ENCODE measurements around the gene IDI2. TPM values are rescaled to one million over a fixed set of nuclear protein-coding genes. Genes with fewer than 3 reads are reported as not detected.

IDI2 gene
- total RNA-seq, 1 experiment from 2014 or later, result not detected

DNA sequence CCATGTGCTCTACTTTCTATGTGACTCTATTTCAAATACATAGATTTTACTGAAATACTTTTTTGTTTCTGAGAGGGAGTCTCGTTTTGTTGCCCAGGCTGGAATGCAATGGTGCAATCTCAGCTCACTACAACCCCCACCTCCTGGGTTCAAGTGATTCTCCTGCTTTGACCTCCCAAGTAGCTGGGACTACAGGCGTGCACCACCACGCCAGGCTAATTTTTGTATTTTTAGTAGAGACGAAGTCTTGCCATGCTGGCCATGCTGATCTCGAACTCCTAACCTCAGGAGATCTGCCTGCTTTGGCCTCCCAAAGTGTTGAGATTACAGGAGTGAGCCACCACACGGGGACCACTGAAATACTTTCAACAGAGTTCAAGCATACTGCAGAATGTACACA lies 19.8 kb upstream of the IDI2 start:
- BruUV-seq (replicated peaks), result no TSS peak
- H3K27ac Mint-ChIP-seq (ENCODE audit: low read depth, unreplicated experiment), result no peak overlapping the region
- POLR2A ChIA-PET, result interaction anchor here (0.6 to 3.6 kb wide), 6 partner anchors 9 to 412 kb away, joined by 3 to 27 read pairs (median 6); partner anchors contain the start of genes GTPBP4 and WDR37

DNA sequence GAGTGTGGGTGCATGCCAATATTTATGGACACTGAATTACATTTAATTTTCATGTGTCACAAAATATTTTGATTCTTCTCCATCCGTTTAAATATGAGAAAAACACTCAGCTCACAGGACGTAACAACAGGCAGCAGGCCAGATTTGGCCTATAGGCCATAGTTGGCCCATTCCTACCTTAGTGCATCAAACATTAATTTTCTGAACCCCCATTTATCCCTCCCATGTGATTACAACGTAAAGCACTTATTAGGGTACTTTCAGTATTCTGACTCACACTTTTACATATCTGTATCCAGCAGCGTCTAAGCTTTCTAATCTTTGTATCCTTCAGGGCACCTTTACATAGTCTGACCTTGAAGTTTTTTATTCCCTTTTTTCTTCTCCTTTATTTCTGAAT lies 19.3 kb upstream of the IDI2 start:
- TF ChIP-seq, protein P1, sequence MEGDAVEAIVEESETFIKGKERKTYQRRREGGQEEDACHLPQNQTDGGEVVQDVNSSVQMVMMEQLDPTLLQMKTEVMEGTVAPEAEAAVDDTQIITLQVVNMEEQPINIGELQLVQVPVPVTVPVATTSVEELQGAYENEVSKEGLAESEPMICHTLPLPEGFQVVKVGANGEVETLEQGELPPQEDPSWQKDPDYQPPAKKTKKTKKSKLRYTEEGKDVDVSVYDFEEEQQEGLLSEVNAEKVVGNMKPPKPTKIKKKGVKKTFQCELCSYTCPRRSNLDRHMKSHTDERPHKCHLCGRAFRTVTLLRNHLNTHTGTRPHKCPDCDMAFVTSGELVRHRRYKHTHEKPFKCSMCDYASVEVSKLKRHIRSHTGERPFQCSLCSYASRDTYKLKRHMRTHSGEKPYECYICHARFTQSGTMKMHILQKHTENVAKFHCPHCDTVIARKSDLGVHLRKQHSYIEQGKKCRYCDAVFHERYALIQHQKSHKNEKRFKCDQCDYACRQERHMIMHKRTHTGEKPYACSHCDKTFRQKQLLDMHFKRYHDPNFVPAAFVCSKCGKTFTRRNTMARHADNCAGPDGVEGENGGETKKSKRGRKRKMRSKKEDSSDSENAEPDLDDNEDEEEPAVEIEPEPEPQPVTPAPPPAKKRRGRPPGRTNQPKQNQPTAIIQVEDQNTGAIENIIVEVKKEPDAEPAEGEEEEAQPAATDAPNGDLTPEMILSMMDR (IDR thresholded peaks at IDR 0.05; ENCODE audit: unreplicated experiment), result no peak
- intact Hi-C loops (cut with micrococcal nuclease), result no loop called here
- Mint-ChIP-seq H3K27me3 (ENCODE audit: insufficient read depth, unreplicated experiment) (no peaks in the 10 kb centered on the region), H3K4me3 (ENCODE audit: unreplicated experiment) (no peak overlapping the region), H3K9me3 (ENCODE audit: unreplicated experiment) (no peaks in the 10 kb centered on the region), H3K36me3 (ENCODE audit: insufficient read depth, unreplicated experiment) (peaks cover 51% of the 10 kb centered on the region), H3K4me1 (ENCODE audit: insufficient read depth, unreplicated experiment) (peaks cover 29% of the 10 kb centered on the region), H3K27ac (ENCODE audit: low read depth, unreplicated experiment) (no peak overlapping the region)
- ChIA-PET CTCF (no interaction called here), POLR2A (interaction anchor here (0.7 to 3.6 kb wide), 7 partner anchors 9 to 58 kb away, joined by 3 to 27 read pairs (median 6); partner anchors contain the start of genes GTPBP4 and WDR37)
- no peak for DNase-seq (ENCODE audit: unreplicated experiment)
- no TSS peak for BruUV-seq (replicated peaks)

More for the DNA sequence above, 19.8 kb upstream of the IDI2 start:
- DNase-seq (ENCODE audit: unreplicated experiment), result no peak
- Mint-ChIP-seq H3K27me3 (ENCODE audit: insufficient read depth, unreplicated experiment) (no peaks in the 10 kb centered on the region), H3K9me3 (ENCODE audit: unreplicated experiment) (no peaks in the 10 kb centered on the region), H3K4me3 (ENCODE audit: unreplicated experiment) (no peak overlapping the region), H3K36me3 (ENCODE audit: insufficient read depth, unreplicated experiment) (peaks cover 46% of the 10 kb centered on the region), H3K4me1 (ENCODE audit: insufficient read depth, unreplicated experiment) (peaks cover 29% of the 10 kb centered on the region)
- TF ChIP-seq, protein P1 (IDR thresholded peaks at IDR 0.05; ENCODE audit: unreplicated experiment), result no peak
- intact Hi-C loops (cut with micrococcal nuclease), result no loop called here
- CTCF ChIA-PET, result no interaction called here

DNA sequence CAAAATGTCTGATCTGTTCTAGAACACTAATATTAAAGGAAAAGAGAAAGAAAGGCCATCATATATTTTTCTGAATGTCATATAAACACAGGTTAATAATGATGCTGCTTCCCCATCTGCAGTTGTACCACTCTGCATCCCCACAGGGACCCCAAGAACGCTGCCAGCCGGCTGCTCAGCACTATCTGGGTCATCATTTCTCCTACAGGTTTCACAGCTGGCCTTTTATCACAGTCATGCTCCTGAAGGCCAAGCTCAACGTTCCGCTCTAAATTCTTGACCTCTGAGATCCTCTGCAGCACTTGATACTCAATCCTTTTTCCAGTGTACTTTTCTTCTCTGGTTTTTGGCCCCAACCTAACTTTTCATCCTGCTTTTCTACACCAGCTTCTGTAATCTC lies 18.5 kb upstream of the IDI2 start:
- H3K27me3 Mint-ChIP-seq (ENCODE audit: insufficient read depth, unreplicated experiment), result no peaks in the 10 kb centered on the region
- TF ChIP-seq, protein P1 (IDR thresholded peaks at IDR 0.05; ENCODE audit: unreplicated experiment), result no peak
- H3K4me3 Mint-ChIP-seq (ENCODE audit: unreplicated experiment), result no peak overlapping the region
- BruUV-seq (replicated peaks), result no TSS peak
- POLR2A ChIA-PET, result interaction anchor here (1.0 to 3.6 kb wide), 6 partner anchors 8 to 56 kb away, joined by 3 to 27 read pairs (median 6); partner anchors contain the start of genes GTPBP4 and WDR37
- intact Hi-C loops (cut with micrococcal nuclease), result no loop called here
- peaks cover 29% of the 10 kb centered on the region for H3K4me1 Mint-ChIP-seq (ENCODE audit: insufficient read depth, unreplicated experiment)
- no peak for DNase-seq (ENCODE audit: unreplicated experiment)
- no peaks in the 10 kb centered on the region for H3K9me3 Mint-ChIP-seq (ENCODE audit: unreplicated experiment)
- H3K27ac Mint-ChIP-seq (ENCODE audit: low read depth, unreplicated experiment), result peak overlapping the region; percentile 39
- peaks cover 52% of the 10 kb centered on the region for H3K36me3 Mint-ChIP-seq (ENCODE audit: insufficient read depth, unreplicated experiment)
- CTCF ChIA-PET, result no interaction called here

DNA sequence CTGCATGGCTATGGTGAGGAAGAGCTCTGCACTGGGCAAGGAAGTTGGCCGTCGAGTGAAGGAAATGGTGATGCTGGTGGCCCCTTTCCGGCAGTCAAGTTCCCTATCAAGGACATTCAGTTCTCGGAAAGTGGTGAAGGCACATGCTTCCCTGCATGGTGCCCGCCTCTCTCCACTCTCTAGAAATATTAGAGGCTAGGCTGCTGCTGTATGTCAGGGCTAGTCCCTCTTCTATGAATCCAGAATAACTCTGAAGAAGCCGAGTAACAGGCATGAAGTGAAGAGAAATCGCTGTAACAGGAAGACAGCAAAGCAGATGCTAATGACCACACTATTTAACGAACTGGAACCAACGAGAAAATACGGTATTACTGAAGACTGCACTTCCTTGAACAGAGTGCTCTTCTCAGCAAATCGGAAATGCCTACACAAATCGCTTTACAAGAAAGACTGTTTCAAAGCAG lies 17.9 kb upstream of the IDI2 start:
- H3K36me3 Mint-ChIP-seq (ENCODE audit: insufficient read depth, unreplicated experiment), result peaks cover 52% of the 10 kb centered on the region
- intact Hi-C loops (cut with micrococcal nuclease), result no loop called here
- ChIA-PET POLR2A (interaction anchor here (1.0 to 3.6 kb wide), 4 partner anchors 7 to 56 kb away, joined by 5 to 27 read pairs (median 9); partner anchors contain the start of genes GTPBP4 and WDR37), CTCF (no interaction called here)
- TF ChIP-seq, protein P1 (IDR thresholded peaks at IDR 0.05; ENCODE audit: unreplicated experiment), result no peak
- no peaks in the 10 kb centered on the region for H3K27me3 Mint-ChIP-seq (ENCODE audit: insufficient read depth, unreplicated experiment)
- H3K27ac Mint-ChIP-seq (ENCODE audit: low read depth, unreplicated experiment), result no peak overlapping the region
- no peak overlapping the region for H3K4me3 Mint-ChIP-seq (ENCODE audit: unreplicated experiment)
- no peak for DNase-seq (ENCODE audit: unreplicated experiment)
- H3K4me1 Mint-ChIP-seq (ENCODE audit: insufficient read depth, unreplicated experiment), result peaks cover 29% of the 10 kb centered on the region
- BruUV-seq (replicated peaks), result no TSS peak
- no peaks in the 10 kb centered on the region for H3K9me3 Mint-ChIP-seq (ENCODE audit: unreplicated experiment)

All from MCF 10A (cell line).